ENCODE data around the gene ADH5. TPM values are rescaled to one million over a fixed set of nuclear protein-coding genes. Genes with fewer than 3 reads are reported as not detected.

The ADH5 gene
- total and polyA plus RNA-seq, 2 of the 8 experiments (the other 6 are each of a cell fraction or from before 2014, with no cell fraction given) = 223 to 327 TPM

DNA sequence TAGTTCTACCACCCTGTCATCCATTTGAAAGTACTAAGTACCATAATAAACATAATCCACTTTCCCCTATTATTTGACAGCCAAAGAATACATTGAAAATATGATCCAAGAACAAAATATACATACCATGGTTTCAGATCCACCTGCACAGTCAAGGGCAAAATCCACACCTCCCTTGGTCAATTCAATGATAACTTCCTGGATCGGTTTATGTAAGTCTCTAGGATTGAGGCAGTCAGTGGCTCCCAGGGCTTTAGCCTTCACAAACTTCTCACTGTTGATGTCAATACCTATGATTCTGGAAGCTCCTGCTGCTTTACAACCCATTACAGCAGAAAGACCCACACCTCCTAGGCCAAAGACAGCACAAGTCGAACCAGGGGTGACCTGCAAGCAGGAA, 42.8 kb upstream of the ADH5 start:
- Histone ChIP-seq H3K18ac (ENCODE audit: extremely low read depth, low read length) (no peak overlapping the region), H3K36me3 (ENCODE audit: control insufficient read depth in 2 of 4, insufficient read depth in 4 of 4, low read length in 3 of 4) (no peaks in the 10 kb centered on the region), H3K14ac (ENCODE audit: insufficient read length) (no peak overlapping the region), H3K23me2 (ENCODE audit: low read depth, low read length) (no peaks in the 10 kb centered on the region), H3K4me2 (ENCODE audit: insufficient read depth in 1 of 2, low read depth in 2 of 2, low read length in 2 of 2) (no peak overlapping the region), H3K9ac (replicated peaks in 1 of 4; ENCODE audit: extremely low read depth in 1 of 4, low read depth in 3 of 4, low read length in 3 of 4) (no peak overlapping the region), H3K56ac (replicated peaks; ENCODE audit: insufficient read length, low read depth, low read length) (no peak overlapping the region), H3K79me2 (ENCODE audit: control insufficient read depth in 1 of 2, insufficient read depth in 2 of 2, low read length in 2 of 2) (no peaks in the 10 kb centered on the region), H2BK15ac (ENCODE audit: low read length) (no peak overlapping the region), H3K4me3 (ENCODE audit: extremely low read depth in 1 of 4, insufficient read depth in 2 of 4, low read depth in 3 of 4, low read length in 4 of 4) (no peak overlapping the region), H3K23ac (ENCODE audit: insufficient read length) (no peak overlapping the region), H3K27me3 (replicated peaks in 1 of 4; ENCODE audit: control insufficient read depth in 3 of 4, extremely low read depth in 1 of 4, insufficient read depth in 3 of 4, low read length in 3 of 4) (no peaks in the 10 kb centered on the region; a peak in 1 of 7 replicates), H2BK20ac (ENCODE audit: low read length) (no peak overlapping the region), H2BK5ac (ENCODE audit: low read depth, low read length) (no peak overlapping the region), H3K9me3 (ENCODE audit: insufficient read depth in 2 of 2, low read depth in 1 of 2, low read length in 1 of 2) (peaks cover 3 to 13% of the 10 kb centered on the region in 2 experiments; a peak in 1 of 4 replicates), H3K4me1 (replicated peaks in 1 of 4; ENCODE audit: control insufficient read depth in 3 of 4, insufficient read depth in 4 of 4, low read length in 3 of 4) (no peaks in the 10 kb centered on the region), H4K20me1 (replicated peaks in 1 of 2; ENCODE audit: control insufficient read depth in 1 of 2, insufficient read depth in 2 of 2, low read length in 2 of 2) (no peaks in the 10 kb centered on the region), H4K8ac (ENCODE audit: extremely low read depth, insufficient read depth, low read length) (no peak overlapping the region), H2AK5ac (ENCODE audit: low read depth, low read length) (no peak overlapping the region), H2BK12ac (ENCODE audit: low read depth, low read length) (no peak overlapping the region), H3K27ac (ENCODE audit: low read depth, low read length) (no peak overlapping the region), H3K4ac (replicated peaks; ENCODE audit: insufficient read length, low read depth, low read length) (no peak overlapping the region), H3K79me1 (ENCODE audit: low read depth, low read length) (no peaks in the 10 kb centered on the region), H2BK120ac (replicated peaks; ENCODE audit: low read depth, low read length) (no peak overlapping the region), H4K91ac (replicated peaks; ENCODE audit: insufficient read length, low read length) (no peak overlapping the region), H4K5ac (ENCODE audit: insufficient read length, low read depth, low read length) (no peak overlapping the region), H2AFZ (ENCODE audit: low read length) (no peak overlapping the region)
- no peak for DNase-seq (ENCODE audit: low read depth in 1 of 2, low spot score in 2 of 2)
- POLR2A ChIA-PET (ENCODE audit: partially characterized antibody) = no interaction called here
- CTCF ChIA-PET (ENCODE audit: partially characterized antibody) = no interaction called here
- 39% methylated on average over 2 of the region's 2 CpGs; no CpG with 5 or more reads in 1 of the 2 experiments for WGBS, 2 experiments (ENCODE audit: extremely low coverage in 1 of 2, insufficient coverage in 1 of 2, insufficient read length in 1 of 2, insufficient replicate concordance in 2 of 2, low coverage in 1 of 2, low lambda C conversion rate in 2 of 2, missing lambda C conversion rate in 1 of 2)
- FAIRE-seq = no peak
- TF ChIP-seq NANOG (IDR thresholded peaks at IDR 0.05; ENCODE audit: insufficient read depth, low read depth, low read length, poor library complexity, severe bottlenecking) (no peak), ZNF274 (IDR thresholded peaks at IDR 0.05; ENCODE audit: borderline replicate concordance, extremely low read depth, low read length) (no peak), SIRT6 (IDR thresholded peaks at IDR 0.05; ENCODE audit: low read length) (no peak), USF2 (IDR thresholded peaks at IDR 0.05; ENCODE audit: low read length) (no peak), RXRA (IDR thresholded peaks at IDR 0.05; ENCODE audit: insufficient read depth, low read depth, low read length) (no peak), POU5F1 (IDR thresholded peaks at IDR 0.05; ENCODE audit: low read depth, low read length) (no peak), YY1 (IDR thresholded peaks at IDR 0.05; ENCODE audit: low read depth, low read length) (no peak), KDM5A (IDR thresholded peaks at IDR 0.05; ENCODE audit: low read length) (no peak), RAD21 (IDR thresholded peaks at IDR 0.05 in 1 of 2, conservative IDR thresholded peaks at IDR 0.05 in 1 of 2; ENCODE audit: low read depth in 2 of 2, low read length in 2 of 2) (no peak), SIX5 (IDR thresholded peaks at IDR 0.05; ENCODE audit: low read depth, low read length) (no peak), ATF2 (IDR thresholded peaks at IDR 0.05; ENCODE audit: low read length) (no peak)
